Activated B cell treated with CpG ODN at 0.5 μM for 24 hours (primary cell): ENCODE data around the gene TTC7B. TPM values are rescaled to one million over a fixed set of nuclear protein-coding genes. Genes with fewer than 3 reads are reported as not detected.

Source experiments
- ATAC-seq: fragments of 200-7000 bp; cut with Tn5 transposase; one replicate; pipeline ENCODE4 v1.10.0; 2021; ENCODE audit warnings: low read depth, mild to moderate bottlenecking, moderate library complexity
- CTCF ChIA-PET: fragments of 350-600 bp; sonication (Branson Sonifier 250); formaldehyde crosslinking; loops from one replicate; lab custom pipeline; 2021; ENCODE audit warnings: antibody characterized with exemption; lab: Charles Lee
- POLR2A ChIA-PET: fragments of 350-600 bp; sonication (Branson Sonifier 250); formaldehyde crosslinking; loops from one replicate; lab custom pipeline; 2021; ENCODE audit warnings: antibody characterized with exemption; lab: Charles Lee
- DNase-seq: peaks from one replicate; pipeline ENCODE4 v3.0.0; 2022
- H3K27ac Mint-ChIP-seq: one replicate; pipeline ENCODE4 v1.8.0; 2020; ENCODE audit warnings: mixed read lengths
- H3K27me3 Mint-ChIP-seq: one replicate; pipeline ENCODE4 v1.8.0; 2021; ENCODE audit warnings: mixed read lengths
- H3K36me3 Mint-ChIP-seq: one replicate; pipeline ENCODE4 v1.8.0; 2021; ENCODE audit warnings: low read depth, mixed read lengths
- H3K4me1 Mint-ChIP-seq: one replicate; pipeline ENCODE4 v1.8.0; 2021; ENCODE audit warnings: mixed read lengths
- H3K4me3 Mint-ChIP-seq: one replicate; pipeline ENCODE4 v1.8.0; 2020; ENCODE audit warnings: mild to moderate bottlenecking, mixed read lengths
- H3K9me3 Mint-ChIP-seq: one replicate; pipeline ENCODE4 v1.8.0; 2020; ENCODE audit warnings: mixed read lengths
- CTCF ChIP-seq: fragments of 200-600 bp; IDR thresholded peaks from one replicate; pipeline ENCODE4 v1.8.0; 2022; ENCODE audit warnings: antibody characterized with exemption, mild to moderate bottlenecking
- intact Hi-C: fragments of 100-400 bp; cut with micrococcal nuclease; formaldehyde crosslinking; loops from one replicate; pipeline ENCODE4 v1.15.1; 2024
- total RNA-seq: library from RNA; stranded (reverse); gene quantifications from 2 replicates; pipeline ENCODE4 v1.2.3, GENCODE V29; 2022

The TTC7B gene
- total RNA-seq, 1 donor from 2014 or later, result 1.9 TPM

DNA sequence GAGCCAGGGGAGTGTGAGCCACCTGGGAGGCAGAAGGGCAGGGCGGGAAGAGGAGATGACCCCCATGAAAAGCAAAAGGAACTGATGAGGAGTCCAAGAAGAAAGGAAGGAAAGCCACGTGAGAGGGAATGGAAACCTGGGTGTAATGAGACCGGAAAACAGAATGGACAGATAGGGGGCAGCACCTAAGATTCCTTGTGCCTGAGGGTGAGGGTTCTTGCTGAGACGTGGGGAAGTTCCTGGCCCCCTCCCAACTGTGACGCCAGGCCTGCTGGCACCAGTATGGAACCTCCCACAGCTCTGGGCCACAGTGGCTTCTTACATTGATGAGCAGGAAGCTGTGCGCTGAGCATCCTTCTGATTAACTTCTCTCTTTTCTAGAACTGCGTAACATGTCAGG is 30.8 kb downstream of the TTC7B start:
- CTCF ChIA-PET, result interaction anchor here (1.5 kb wide), 1 partner anchor 26 kb away, joined by 3 read pairs; no protein-coding TSS in a partner anchor
- Mint-ChIP-seq H3K36me3 (no peaks in the 10 kb centered on the region), H3K4me1 (no peaks in the 10 kb centered on the region), H3K27me3 (no peaks in the 10 kb centered on the region), H3K9me3 (no peaks in the 10 kb centered on the region), H3K4me3 (no peak overlapping the region), H3K27ac (no peak overlapping the region)
- no peak for ATAC-seq
- TF ChIP-seq CTCF, result no peak
- intact Hi-C loops, result no loop called here
- POLR2A ChIA-PET, result no interaction called here
- no peak for DNase-seq

GRCh38 chr14:90784621-90785270 is 31.5 kb downstream of the TTC7B start:
- Mint-ChIP-seq H3K9me3 (no peaks in the 10 kb centered on the region), H3K4me3 (no peak overlapping the region), H3K4me1 (no peaks in the 10 kb centered on the region), H3K27me3 (no peaks in the 10 kb centered on the region), H3K27ac (no peak overlapping the region), H3K36me3 (no peaks in the 10 kb centered on the region)
- TF ChIP-seq CTCF, result no peak
- CTCF ChIA-PET, result interaction anchor here (1.5 kb wide), 1 partner anchor 26 kb away, joined by 3 read pairs; no protein-coding TSS in a partner anchor
- DNase-seq, result no peak
- POLR2A ChIA-PET, result no interaction called here
- intact Hi-C loops, result no loop called here
- ATAC-seq, result no peak

GRCh38 chr14:90783344-90783743 is 32.9 kb downstream of the TTC7B start:
- no peaks in the 10 kb centered on the region for H3K36me3 Mint-ChIP-seq
- H3K4me3 Mint-ChIP-seq, result no peak overlapping the region
- H3K4me1 Mint-ChIP-seq, result no peaks in the 10 kb centered on the region
- H3K27ac Mint-ChIP-seq, result no peak overlapping the region
- no peak for TF ChIP-seq CTCF
- POLR2A ChIA-PET, result no interaction called here
- no peaks in the 10 kb centered on the region for H3K9me3 Mint-ChIP-seq
- CTCF ChIA-PET, result no interaction called here
- ATAC-seq, result no peak
- DNase-seq, result no peak
- no peaks in the 10 kb centered on the region for H3K27me3 Mint-ChIP-seq
- intact Hi-C loops, result no loop called here

- no peak for TF ChIP-seq CTCF
Observed at GRCh38 chr14:90782892-90783291, 33.3 kb downstream of the TTC7B start.

GRCh38 chr14:90781876-90782275 is 34.4 kb downstream of the TTC7B start:
- ChIA-PET CTCF (no interaction called here), POLR2A (no interaction called here)
- Mint-ChIP-seq H3K36me3 (no peaks in the 10 kb centered on the region), H3K27ac (no peak overlapping the region), H3K27me3 (no peaks in the 10 kb centered on the region), H3K9me3 (no peaks in the 10 kb centered on the region), H3K4me1 (no peaks in the 10 kb centered on the region), H3K4me3 (no peak overlapping the region)
- ATAC-seq (no peak), DNase-seq (no peak)
- TF ChIP-seq CTCF, result no peak
- intact Hi-C loops, result no loop called here

More at GRCh38 chr14:90782892-90783291, 33.3 kb downstream of the TTC7B start:
- Mint-ChIP-seq H3K27ac (no peak overlapping the region), H3K4me1 (no peaks in the 10 kb centered on the region), H3K36me3 (no peaks in the 10 kb centered on the region), H3K27me3 (no peaks in the 10 kb centered on the region), H3K4me3 (no peak overlapping the region), H3K9me3 (no peaks in the 10 kb centered on the region)
- intact Hi-C loops, result no loop called here
- DNase-seq (no peak), ATAC-seq (no peak)
- ChIA-PET POLR2A (no interaction called here), CTCF (no interaction called here)
